ENCODE results near the gene SMIM28. TPM values are rescaled to one million over a fixed set of nuclear protein-coding genes. Genes with fewer than 3 reads are reported as not detected.
"Not testable (repeated sequence)": the region's sequence is repeated elsewhere in the genome, so short reads cannot be mapped to it uniquely, and the experiment has no call there.

The SMIM28 gene
- polyA plus RNA-seq (ENCODE audit: insufficient read length in 3 of 3), result not detected
- long read RNA-seq, donor 1, result 0 reads
- long read RNA-seq, donor 2, result 0 reads
- long read RNA-seq, donor 3, result 0 reads
- long read RNA-seq, donor 4, result 0 reads
- long read RNA-seq, donor 5, result 0 reads
- long read RNA-seq, donor 6, result 0 reads
- long read RNA-seq, donor 7, result 0 reads
- long read RNA-seq, donor 8, result 0 reads
- long read RNA-seq, donor 9, result 0 reads
- long read RNA-seq, donor 10, result 0 reads
- long read RNA-seq, donor 11, result 0 reads
- long read RNA-seq, donor 12, result 0 reads
- long read RNA-seq, donor 13, result 0 reads
- long read RNA-seq, donor 14, result 0 reads
- long read RNA-seq, donor 15, partial matches to known transcripts, result 0 of 1 reads
- long read RNA-seq, donor 15, other reads (novel, unspliced or antisense), result 0 of 1 reads
- long read RNA-seq, donor 16, result 0 reads

GRCh38 chr6:138377844-138378243, at the start of gene SMIM28:
TSS of gene SMIM28 (plus strand) at chr6:138377905. CDS start at chr6:138378073, 168 bp downstream.
- no peak for DNase-seq

- no peak for DNase-seq
These were observed 49.5 kb upstream of the SMIM28 start for GRCh38 chr6:138328210-138328609.

GRCh38 chr6:138330763-138331162, 46.9 kb upstream of the SMIM28 start:
- DNase-seq, result no peak

- DNase-seq, result no peak
These were observed 46.3 kb upstream of the SMIM28 start for GRCh38 chr6:138331444-138331843.

- no peak for DNase-seq
These were observed 45.7 kb upstream of the SMIM28 start for GRCh38 chr6:138331984-138332383.

- DNase-seq, result no peak
These were observed 43.7 kb upstream of the SMIM28 start for GRCh38 chr6:138334000-138334399.

- DNase-seq, result no peak
These were observed 42.7 kb upstream of the SMIM28 start for GRCh38 chr6:138334963-138335362.

GRCh38 chr6:138336221-138336620, 41.5 kb upstream of the SMIM28 start:
- no peak for DNase-seq

- DNase-seq, result no peak
These were observed 40.6 kb upstream of the SMIM28 start for GRCh38 chr6:138337076-138337475.

- no peak for DNase-seq
These were observed 38.7 kb upstream of the SMIM28 start for GRCh38 chr6:138339024-138339423.

GRCh38 chr6:138341176-138341575, 36.5 kb upstream of the SMIM28 start:
- DNase-seq, result no peak

GRCh38 chr6:138343112-138343511, 34.6 kb upstream of the SMIM28 start:
- DNase-seq, result no peak

- no peak for DNase-seq
These were observed 32.0 kb upstream of the SMIM28 start for GRCh38 chr6:138345565-138346285.

GRCh38 chr6:138346302-138347195, 31.2 kb upstream of the SMIM28 start:
- DNase-seq, result no peak

GRCh38 chr6:138347864-138348263, 29.8 kb upstream of the SMIM28 start:
- no peak for DNase-seq

- no peak for DNase-seq
These were observed 27.8 kb upstream of the SMIM28 start for GRCh38 chr6:138349891-138350290.

GRCh38 chr6:138357928-138358327, 19.8 kb upstream of the SMIM28 start:
- DNase-seq, result no peak

- not testable (repeated sequence) for DNase-seq
These were observed 9.0 kb upstream of the SMIM28 start for GRCh38 chr6:138368684-138369083.

GRCh38 chr6:138370631-138371451, 6.9 kb upstream of the SMIM28 start:
- DNase-seq, result no peak

GRCh38 chr6:138371452-138371711, 6.3 kb upstream of the SMIM28 start:
- DNase-seq, result no peak

- no peak for DNase-seq
These were observed 6.0 kb upstream of the SMIM28 start for GRCh38 chr6:138371720-138372119.
